Ovary (tissue), 9 donors: ENCODE results near the gene TOR1A. TPM values are rescaled to one million over a fixed set of nuclear protein-coding genes. Genes with fewer than 3 reads are reported as not detected.

ENCODE experiments used
- DNase-seq, 5 donors: peaks; one replicate each; pipeline ENCODE4 v3.0.0-alpha.2; 2019 to 2020
- H3K27ac ChIP-seq, 2 donors: fragments of 200-600 bp; one replicate each; pipeline versions ENCODE4 v1.5.1 to v1.8.0; 2019 to 2022
- H3K27me3 ChIP-seq: fragments of 200-600 bp; one replicate; pipeline ENCODE4 v1.8.0; 2022
- H3K36me3 ChIP-seq: fragments of 200-600 bp; sonication (generic); one replicate; pipeline ENCODE4 v1.5.1; 2019
- H3K4me1 ChIP-seq: one replicate; pipeline ENCODE4 v1.8.1; 2013; ENCODE audit warnings: mild to moderate bottlenecking, moderate library complexity; ENCODE audit not compliant: insufficient read depth
- H3K4me3 ChIP-seq: fragments of 200-600 bp; sonication (generic); one replicate; pipeline ENCODE4 v1.5.1; 2017
- H3K9me3 ChIP-seq, 2 donors: fragments of 200-600 bp in 1 of 2; sonication (generic) in 1 of 2; one replicate each; pipeline versions ENCODE4 v1.5.1 to v1.8.1; 2013 to 2019; ENCODE audit warnings: mild to moderate bottlenecking in 1 of 2, moderate library complexity in 1 of 2
- CTCF ChIP-seq, 3 donors: fragments of 450-650 bp in 2 of 3; fragments of 200-600 bp in 1 of 3; IDR thresholded peaks; one replicate each; pipeline versions ENCODE4 v1.5.1 to v1.8.0; 2016 to 2022; ENCODE audit warnings: antibody characterized with exemption in 3 of 3, mild to moderate bottlenecking in 1 of 3
- EP300 ChIP-seq: sonication (generic); formaldehyde crosslinking; IDR thresholded peaks from one replicate; pipeline ENCODE4 v1.6.1; 2017; ENCODE audit warnings: antibody characterized with exemption
- POLR2A ChIP-seq: fragments of 450-650 bp; IDR thresholded peaks from one replicate; pipeline ENCODE4 v1.6.1; 2017; ENCODE audit warnings: antibody characterized with exemption, mild to moderate bottlenecking, moderate library complexity
- WGBS, 3 donors: extraction: QIAGEN DNeasy Blood & Tissue Kit in 1 of 3; methylation state at CpG; one replicate each; pipeline versions ENCODE4 v1.1.5 to v1.1.7; 2013 to 2017; 5-methylcytosine and 5-hydroxymethylcytosine counted together
- intact Hi-C, 4 donors: fragments of 100-400 bp; cut with DNase I; formaldehyde crosslinking; loops; one replicate each; pipeline versions ENCODE4 v1.11.0 to v1.15.1; 2022 to 2023
- polyA plus RNA-seq, 2 donors: library from polyadenylated mRNA; stranded (reverse); fragments of 200-250 nt in 1 of 2; fragments of 350-450 nt in 1 of 2; fragmentation: Illumina TruSeq in 1 of 2; extraction: RNeasy Lipid Tissue Mini Kit (QIAGEN cat#74804) in 1 of 2; gene quantifications; one replicate each; pipeline ENCODE4 v1.2.3, GENCODE V29; 2013 to 2014
- total RNA-seq, 7 donors: library from RNA; depleted of rRNA in 2 of 7; stranded (reverse); fragments of >200 nt in 2 of 7; fragmentation: NEBNext Ultra II Directional in 3 of 7; extraction: Animal tissue kit (Norgen Biotek cat#: 25700) in 3 of 7; gene quantifications; one replicate each; pipeline versions ENCODE4 v1.1.0 to v1.2.4, GENCODE V29; 2016 to 2023
- donor health status: DM: no; HTN: no; CAD: no; lungs with moderate emphysema.
- donor health status: DM: no; HTN: no; CAD: no.
- donor health status: Bipolar disorder and iron deficiency.
- donor health status: DM: yes; HTN: yes; CAD: no.
- donor health status: DM: no; HTN: no; CAD: no.
- donor health status: DM: yes; HTN: yes; CAD: no.

TOR1A gene
- total and polyA plus RNA-seq, 9 donors = 23.5 to 45.6 (median 27.1) TPM

DNA sequence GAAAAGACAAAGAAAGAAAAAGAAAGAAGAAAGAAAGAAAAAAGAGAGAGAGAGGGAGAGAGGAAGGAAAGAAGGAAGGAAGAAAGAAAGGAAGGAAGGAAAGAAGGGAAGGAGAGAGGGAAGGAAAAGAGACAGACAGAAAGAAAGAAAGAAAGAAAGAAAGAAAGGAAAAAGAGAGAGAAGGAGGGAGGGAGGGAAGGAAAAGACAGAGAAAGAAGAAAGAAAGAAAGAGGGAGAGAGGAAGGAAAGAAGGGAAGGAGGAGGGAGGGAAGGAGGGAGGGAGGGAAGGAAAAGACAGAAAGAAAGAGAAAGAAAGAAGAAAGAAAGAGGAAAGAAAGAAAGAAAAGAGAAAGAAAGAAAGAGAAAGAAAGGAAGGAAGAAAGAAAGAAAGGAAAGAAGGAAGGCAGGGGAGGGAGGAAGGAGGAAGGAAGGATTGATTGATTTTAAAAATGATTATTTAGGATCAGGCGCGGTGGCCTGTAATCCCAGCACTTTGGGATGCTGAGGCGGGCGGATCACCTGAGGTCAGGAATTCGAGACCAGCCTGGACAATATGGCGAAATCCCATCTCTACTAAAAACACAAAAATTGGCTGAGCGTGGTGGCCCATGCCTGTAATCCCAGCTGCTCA, 44.3 kb downstream of the TOR1A start:
- no peaks in the 10 kb centered on the region for H3K27me3 ChIP-seq
- no peaks in the 10 kb centered on the region for H3K4me1 ChIP-seq
- no peak overlapping the region for H3K27ac ChIP-seq
- intact Hi-C loops = loop anchor here in 3 of 4 donors (5.0 to 10.0 kb wide), 6 partner anchors 37 to 655 kb away; partner anchors contain the start of gene ASB6 (in 2 of the 3)
- H3K9me3 ChIP-seq = no peaks in the 10 kb centered on the region
- TF ChIP-seq CTCF (IDR thresholded peaks at IDR 0.05) (no peak), POLR2A (no peak), EP300 (no peak)
- no peaks in the 10 kb centered on the region for H3K36me3 ChIP-seq
- DNase-seq = no peak
- WGBS, 3 donors = 91 to 93% (median 92%) methylated on average over 7 of the region's 7 CpGs
- H3K4me3 ChIP-seq = no peak overlapping the region

- no peaks in the 10 kb centered on the region for H3K27me3 ChIP-seq
- TF ChIP-seq EP300 = no peak
- TF ChIP-seq CTCF (IDR thresholded peaks at IDR 0.05) = no peak
- H3K36me3 ChIP-seq = no peaks in the 10 kb centered on the region
- intact Hi-C loops = loop anchor here in 1 of 4 donors (10.0 kb wide), 1 partner anchor 644 kb away; no protein-coding TSS in a partner anchor
- no peak overlapping the region for H3K27ac ChIP-seq
- no peaks in the 10 kb centered on the region for H3K9me3 ChIP-seq
- no peaks in the 10 kb centered on the region for H3K4me1 ChIP-seq
- no peak for DNase-seq
- H3K4me3 ChIP-seq = no peak overlapping the region
- WGBS, 3 donors = 65 to 78% (median 71%) methylated on average over 3 of the region's 3 CpGs
Observed at GRCh38 chr9:129778469-129778868, 45.5 kb downstream of the TOR1A start.

DNA sequence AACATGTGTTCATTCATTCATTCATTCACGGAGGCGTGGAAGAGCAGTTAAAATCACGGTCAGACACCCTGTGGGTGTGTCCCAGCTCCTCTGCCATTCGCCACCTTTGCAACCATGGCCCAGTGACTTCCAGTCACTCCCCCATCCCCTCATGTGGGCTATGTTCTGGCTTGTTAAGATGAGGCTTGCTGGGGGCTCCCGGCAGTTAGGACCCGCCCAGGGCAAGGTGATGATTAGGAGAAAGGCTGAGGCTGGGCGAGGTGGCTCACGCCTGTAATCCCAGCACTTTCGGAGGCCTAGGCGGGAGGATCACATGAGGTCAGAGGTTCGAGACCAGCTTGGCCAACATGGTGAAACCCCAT, 46.2 kb downstream of the TOR1A start:
- no peak overlapping the region for H3K4me3 ChIP-seq

More for the DNA sequence above, 46.2 kb downstream of the TOR1A start:
- no peak for TF ChIP-seq POLR2A
- TF ChIP-seq EP300 = no peak
- no peak for TF ChIP-seq CTCF (IDR thresholded peaks at IDR 0.05)
- Histone ChIP-seq H3K4me1 (no peaks in the 10 kb centered on the region), H3K27ac (no peak overlapping the region), H3K27me3 (no peaks in the 10 kb centered on the region), H3K36me3 (no peaks in the 10 kb centered on the region), H3K9me3 (no peaks in the 10 kb centered on the region)
- DNase-seq = no peak
- intact Hi-C loops = loop anchor here in 1 of 4 donors (10.0 kb wide), 1 partner anchor 643 kb away; no protein-coding TSS in a partner anchor
- 67 to 72% (median 69%) methylated on average over 11 of the region's 11 CpGs for WGBS, 3 donors
